GM18868 (cell line): Measurements from ENCODE around the gene TCP11L2.
"Not testable (repeated sequence)": the region's sequence is repeated elsewhere in the genome, so short reads cannot be mapped to it uniquely, and the experiment has no call there.

Experiments used
- ATAC-seq: cut with Tn5 transposase; IDR thresholded peaks from one replicate; pipeline ENCODE4 v1.9.1; 2021; ENCODE audit warnings: mild to moderate bottlenecking, moderate library complexity; ENCODE audit not compliant: unreplicated experiment

The TCP11L2 gene

DNA sequence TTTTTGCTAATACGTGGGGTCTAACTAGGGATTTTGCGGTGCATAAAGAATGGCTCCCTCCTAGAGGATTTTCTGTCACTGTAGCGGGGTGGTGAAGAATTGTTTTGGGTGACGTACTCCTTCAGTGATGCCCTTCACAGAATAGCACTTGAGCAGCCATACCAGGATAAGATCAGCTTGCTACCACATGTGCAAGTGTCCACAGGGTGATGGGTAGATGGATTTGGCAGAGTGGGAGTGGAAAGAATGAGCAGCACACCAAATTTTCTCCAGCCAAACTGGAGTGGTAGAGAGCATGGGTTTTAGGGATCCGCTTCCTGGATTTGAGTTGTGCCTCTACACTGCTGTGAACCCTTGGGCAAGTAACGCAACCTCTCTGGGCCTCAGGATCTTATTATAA is 2.3 kb downstream of the TCP11L2 start:
- ATAC-seq: no peak

DNA sequence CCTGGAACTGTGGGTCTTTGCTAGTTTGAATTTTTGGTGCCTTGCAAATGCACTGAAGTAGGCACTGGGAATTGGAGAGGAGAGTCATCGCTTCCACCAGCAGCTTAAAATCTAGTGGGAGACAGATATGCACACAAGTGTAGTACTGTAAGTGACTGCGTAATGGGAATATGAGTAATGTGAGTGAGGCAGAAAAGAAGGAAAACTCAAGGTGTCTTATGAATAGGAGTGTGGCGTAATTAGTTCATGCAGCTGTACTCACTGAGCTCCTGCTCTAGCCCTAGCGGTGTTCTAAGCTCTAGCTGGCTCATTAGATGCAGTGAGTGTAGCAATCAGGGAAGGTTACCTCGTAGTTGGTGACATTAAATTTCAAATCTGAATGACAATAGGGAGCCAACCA is 2.8 kb downstream of the TCP11L2 start:
- no peak for ATAC-seq

DNA sequence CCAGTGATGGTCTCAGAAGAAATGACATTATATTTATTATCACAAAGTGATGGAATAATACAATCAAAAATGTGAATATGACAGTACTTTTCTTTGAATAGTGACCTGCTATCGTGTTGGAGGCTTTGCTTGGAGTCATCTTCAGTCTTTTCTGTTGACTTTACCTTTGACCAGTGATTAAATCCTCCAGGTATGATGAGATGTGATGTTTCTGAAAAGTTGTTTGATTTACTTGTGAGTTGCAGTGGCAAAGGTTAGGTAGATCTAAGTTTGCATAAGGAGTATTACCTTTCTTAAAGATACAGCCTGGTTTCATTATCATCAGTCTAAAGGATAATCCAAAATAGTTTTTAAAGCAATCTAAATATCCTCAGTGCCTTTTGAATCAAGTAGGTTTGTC is 4.6 kb downstream of the TCP11L2 start:
- ATAC-seq: no peak

DNA sequence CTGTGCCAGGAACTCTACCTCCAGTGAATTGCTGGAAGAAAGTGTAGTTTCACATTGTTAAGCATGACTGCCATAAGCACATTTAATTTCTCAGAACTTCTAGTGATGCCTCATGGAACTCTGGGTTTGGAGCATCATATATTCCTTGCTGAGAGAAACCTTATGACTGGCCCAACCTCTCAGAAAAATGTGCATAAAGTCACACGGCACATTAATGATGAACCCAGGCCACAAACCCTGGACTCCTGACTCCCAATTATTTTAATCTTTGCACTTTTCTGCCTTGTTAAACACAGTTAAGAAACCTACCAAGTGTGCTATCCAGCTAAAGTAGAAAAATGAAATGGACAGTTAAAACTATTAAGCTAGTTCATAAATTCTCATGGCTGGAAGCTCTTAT is 5.6 kb downstream of the TCP11L2 start:
- no peak for ATAC-seq

DNA sequence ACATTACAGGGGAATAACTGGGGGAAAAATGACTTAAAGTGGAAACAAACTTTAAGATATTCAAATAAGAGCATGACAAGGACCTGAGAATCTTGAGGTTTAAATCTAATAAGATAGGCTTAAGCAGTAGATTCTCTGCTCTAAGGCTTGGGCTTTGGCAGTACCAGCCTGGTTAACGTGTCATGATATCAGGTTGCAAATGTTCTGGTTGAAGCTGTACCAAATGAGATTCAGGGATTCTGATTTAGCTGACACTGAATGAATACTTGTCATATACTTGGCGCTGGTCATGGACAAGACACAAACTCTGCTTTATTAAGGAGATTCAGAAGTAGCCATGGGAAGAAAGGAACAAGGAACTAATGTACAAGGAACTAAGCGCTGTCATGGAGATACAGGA is 6.1 kb downstream of the TCP11L2 start:
- ATAC-seq: no peak

DNA sequence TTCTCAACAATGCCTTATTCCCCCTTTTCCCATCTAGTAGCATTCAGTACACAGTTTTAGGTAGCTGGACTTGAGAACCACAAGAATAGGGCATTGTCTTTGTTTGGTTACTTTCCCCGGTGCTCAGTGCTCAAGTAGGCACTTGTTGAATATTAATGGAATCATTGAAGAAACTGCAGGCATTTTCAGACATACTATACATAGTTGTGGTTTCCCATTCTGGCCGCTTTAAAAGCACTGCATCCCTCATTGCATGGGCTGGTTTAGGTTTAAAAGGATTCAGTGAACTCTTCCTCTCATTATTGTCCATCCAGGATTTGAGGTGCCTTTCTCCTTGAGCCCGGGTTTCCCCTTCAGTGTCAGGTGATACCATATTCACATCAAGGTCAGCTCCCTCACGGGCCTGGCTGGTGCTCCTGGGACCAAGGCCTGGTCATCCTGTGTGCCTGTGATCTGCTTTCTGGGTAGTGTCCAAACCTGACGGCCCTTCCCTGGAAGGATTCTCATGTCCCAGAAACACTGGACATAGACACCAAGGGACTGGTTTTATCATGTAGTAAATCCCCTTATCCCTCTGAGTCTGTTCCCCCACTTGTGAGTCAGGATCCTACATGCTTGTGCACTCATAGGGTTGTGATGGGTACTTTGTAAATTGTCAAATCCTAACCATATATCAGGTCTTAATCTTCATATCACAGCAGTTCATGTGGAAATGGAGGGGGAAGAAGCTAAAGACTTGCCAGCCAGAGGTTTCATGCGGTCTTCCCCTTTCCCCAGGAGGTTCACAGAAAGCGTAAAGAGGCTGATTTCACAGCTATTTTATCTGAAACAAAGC is 7.4 kb downstream of the TCP11L2 start:
- ATAC-seq: no peak

DNA sequence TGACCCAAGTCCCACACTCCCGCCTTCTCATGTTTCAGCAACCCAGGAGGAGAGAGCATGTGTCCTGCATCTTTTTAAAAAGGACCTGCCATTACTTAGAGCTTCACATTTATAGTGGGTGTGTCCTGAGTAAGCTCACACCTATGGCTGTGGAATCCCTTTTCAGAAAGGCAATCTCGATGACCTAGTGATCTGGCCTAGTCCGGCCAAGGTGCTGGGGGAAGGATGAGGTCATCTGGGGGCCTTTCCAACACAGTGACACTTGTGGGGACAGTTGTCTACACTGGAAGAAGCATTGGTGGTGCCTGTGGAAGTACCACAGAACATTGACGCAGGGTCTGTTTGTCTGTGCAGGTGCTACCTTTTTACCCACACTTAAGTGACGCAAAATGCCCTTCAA is 8.2 kb downstream of the TCP11L2 start:
- no peak for ATAC-seq

DNA sequence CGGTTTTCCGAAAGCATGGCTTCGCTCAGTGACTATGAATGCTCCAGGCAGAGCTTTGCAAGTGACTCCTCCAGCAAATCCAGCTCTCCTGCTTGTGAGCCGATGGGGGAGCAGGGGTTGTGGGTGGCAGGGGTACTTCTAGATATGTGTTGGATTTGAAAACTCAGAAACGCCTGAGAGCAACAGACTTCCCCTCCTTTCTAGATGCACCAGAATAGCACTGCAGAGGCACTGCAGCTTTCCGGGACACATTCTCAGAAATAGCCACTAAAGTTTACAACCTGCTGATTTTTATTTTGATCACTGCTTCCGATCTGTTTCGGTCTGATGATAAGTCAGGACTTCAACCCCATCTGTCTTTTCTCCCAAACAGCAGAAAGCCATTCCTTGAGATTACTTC is 8.6 kb downstream of the TCP11L2 start:
- no peak for ATAC-seq

DNA sequence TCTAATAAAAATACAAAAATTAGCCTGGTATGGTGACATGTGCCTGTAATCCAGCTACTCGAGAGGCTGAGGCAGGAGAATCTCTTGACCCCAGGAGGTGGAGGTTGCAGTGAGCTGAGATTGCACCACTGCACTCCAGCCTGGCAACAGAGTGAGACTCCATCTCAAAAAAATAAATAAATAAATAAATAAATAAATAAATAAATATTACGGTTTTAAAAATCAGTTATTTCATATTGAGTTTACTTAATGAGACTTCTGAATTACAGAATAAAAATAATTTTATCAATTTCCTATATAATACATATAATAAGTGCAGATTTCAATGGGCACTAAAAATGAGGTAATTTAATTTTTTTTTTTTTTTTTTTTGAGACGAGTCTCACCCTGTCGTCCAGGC is 10.9 kb downstream of the TCP11L2 start:
- not testable (repeated sequence) for ATAC-seq

DNA sequence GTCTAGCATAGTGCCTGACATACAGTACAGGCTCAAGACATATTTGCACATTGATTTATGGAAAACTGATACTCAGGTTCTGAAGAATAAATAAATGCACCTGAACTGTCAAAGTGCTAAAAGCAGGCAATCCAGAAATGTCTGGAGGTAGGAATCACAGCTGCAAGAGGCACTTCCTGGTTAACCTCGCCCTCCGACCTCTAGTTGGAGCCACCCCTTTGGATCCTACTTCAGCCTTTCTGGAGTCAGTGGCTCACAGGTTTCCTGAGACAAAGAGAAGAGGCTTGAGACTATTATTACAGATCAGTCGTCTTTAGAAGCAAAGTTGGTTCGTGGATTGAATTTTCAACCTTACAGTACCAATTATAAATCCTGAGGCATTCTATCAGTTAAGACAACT is 13.0 kb downstream of the TCP11L2 start:
- no peak for ATAC-seq

DNA sequence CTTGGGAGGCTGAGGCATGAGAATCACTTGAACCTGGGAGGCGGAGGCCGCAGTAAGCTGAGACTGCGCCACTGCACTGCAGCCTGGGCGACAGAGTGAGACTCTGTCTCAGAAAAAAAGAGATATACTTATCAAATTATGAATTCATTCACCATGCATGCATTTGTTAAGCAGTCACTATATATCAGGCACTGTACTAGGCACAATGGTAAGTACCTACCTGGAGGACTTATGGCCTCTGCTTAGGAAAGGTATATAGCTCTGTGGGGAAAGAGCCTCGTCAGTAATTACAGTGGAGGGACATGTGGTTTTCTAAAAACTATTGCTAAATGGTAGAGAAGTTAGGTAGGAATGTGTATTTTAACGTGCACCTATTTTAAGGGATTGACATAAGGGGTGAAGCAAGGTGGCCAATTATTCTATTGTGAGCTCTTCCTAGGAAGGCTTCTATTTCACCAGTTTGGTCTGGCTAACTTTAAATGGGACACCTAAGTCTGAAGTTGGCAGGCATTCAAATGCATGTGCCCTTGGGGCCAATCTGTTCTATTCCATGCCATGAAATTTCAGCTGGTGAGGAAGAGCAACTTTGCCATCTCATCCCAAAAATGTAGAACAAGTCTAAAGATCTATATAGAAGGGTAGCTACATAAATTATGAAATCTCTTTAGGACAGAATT is 15.0 kb downstream of the TCP11L2 start:
- no peak for ATAC-seq

DNA sequence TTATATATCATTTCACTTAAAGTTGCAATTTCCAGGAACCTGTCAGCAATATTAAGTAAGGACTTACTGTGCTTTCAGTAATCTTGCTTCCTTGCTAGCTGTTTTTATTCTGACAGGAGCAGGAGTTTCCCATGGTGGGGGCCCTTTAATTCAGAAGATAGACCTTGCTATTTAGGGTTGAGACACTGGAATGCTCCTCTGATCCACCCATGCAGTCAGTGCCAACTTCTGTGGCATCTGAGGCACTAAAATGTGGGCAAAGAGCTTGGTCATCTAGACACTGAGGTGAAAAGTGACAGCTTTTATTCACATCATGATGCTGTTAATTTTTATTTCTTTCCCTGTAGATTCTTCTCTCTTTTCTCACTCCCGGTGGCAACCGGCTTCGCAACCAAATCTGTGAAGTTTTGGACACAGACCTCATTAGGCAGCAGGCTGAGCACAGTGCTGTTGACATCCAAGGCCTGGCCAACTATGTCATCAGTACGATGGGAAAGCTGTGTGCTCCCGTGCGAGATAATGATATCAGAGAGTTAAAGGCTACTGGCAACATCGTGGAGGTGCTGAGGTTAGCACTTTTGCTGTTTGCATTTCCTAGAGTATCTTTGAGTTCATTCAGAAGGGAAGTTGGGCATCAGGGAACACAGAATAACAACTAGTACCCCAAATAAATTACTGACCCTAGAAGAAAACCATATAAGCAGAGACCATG is 18.8 kb downstream of the TCP11L2 start:
- ATAC-seq: no peak

DNA sequence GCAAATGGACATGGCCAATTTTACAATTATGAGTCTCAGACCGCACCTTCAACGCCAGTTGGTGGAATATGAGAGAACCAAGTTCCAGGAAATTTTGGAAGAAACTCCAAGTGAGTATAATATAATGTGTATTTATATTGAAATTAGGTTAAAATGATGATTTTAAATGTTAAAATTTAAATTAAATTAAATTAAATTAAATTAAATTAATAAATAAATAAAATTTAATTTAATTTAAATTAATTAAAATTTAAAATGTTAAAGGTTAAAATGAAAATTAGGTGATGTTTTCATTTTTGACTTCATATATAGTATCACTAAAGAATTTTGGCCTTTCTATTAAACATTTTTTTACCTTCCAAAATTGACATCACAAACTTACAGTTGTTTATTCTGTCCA is 21.0 kb downstream of the TCP11L2 start:
- ATAC-seq: no peak

DNA sequence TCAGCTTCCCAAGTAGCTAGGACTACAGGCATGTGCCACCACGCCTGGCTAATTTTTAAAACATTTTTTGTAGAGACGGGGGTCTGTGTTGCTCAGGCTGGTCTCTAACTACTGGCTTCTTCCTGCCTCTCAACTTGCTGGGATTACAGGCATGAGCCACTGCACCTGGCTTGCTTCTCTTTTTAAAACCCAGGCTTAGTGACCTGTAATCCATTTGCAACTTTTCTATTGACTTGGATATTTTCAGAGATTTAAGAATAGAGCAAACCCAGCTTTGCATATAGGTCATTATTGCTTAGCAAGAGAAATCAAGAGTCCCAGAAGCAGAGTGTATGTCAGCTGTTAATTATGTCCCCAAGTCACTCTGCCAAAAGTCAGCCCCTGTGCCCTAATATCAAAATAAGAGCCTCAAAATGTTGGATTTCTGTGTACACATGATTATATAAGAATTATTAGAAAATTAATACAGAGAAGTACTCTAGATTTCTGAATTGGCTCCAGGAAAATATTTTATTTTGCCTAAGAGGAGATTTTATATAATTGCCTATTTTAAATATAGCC is 24.9 kb downstream of the TCP11L2 start:
- no peak for ATAC-seq

DNA sequence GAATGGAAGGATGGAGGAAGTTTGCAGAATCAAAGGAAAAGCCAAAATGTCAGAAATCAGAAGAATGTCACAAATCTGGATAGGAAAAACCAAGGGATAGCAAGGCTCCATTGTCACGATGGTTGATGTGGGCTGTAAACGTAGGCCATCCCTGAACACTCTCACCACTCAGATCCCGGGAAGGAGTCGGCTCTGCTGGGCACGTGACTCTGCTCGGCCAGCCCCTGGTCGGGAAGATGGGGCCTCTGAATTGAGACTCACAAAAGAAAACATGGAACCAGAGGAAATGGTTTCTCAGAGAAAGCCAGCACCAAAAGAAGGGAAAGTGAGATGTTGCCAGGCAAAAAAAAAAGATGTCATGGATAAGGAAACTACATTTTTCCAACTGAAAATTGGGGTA is 26.2 kb downstream of the TCP11L2 start:
- ATAC-seq: no peak

DNA sequence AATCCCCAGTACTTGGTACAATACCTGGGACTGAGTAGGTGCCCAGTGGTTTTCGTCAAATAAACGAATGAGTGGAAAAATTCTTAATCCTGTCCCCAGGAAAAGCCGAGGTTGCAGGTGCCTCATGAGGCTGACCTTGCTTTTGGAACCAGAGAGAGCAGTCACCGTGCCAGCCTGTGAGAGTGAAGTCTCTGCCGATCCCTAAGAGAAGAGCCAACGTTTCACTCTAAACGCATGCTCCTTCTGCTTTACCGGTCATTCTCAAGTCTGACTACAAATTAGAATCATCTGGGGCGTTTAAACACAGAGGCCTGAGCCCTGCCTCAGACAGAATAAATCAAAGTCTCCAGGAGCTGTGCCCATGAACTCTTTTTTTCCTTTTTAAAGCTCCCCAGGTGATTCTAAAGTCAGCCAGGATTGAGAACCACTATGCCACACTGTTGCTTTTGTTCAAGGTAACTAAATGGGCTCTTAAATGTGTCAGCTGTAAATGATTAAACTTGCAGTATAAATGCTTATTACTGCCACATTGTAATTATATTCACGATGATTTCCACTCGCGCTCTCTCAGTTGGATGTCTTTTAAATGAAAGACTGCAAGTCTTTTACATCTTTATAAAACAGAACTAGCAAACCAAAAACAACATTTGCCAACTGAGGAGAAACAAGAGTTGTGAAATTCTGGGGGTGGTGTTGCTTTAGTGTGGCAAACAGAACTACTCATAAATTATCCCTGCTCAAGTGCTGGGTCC is 26.9 kb downstream of the TCP11L2 start:
- no peak for ATAC-seq

DNA sequence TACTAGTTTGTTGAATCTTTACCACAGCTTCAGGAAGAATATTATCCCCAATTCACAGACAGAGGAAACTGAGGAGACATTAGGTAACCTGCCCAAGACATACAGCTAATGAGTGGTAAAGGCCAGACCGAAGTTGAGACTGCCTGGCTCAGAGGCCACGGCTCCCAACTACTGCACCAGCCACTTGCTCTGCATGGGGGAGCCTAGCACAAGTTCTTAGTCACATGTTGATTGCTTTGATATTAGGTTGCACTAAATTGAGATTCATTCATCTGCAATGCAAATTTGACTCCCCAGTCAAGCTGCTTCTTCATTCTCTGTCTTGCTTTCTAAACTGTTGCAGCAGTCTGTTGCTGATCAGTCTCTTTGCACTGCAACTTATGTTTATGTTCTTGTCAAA is 29.1 kb downstream of the TCP11L2 start:
- ATAC-seq: no peak

DNA sequence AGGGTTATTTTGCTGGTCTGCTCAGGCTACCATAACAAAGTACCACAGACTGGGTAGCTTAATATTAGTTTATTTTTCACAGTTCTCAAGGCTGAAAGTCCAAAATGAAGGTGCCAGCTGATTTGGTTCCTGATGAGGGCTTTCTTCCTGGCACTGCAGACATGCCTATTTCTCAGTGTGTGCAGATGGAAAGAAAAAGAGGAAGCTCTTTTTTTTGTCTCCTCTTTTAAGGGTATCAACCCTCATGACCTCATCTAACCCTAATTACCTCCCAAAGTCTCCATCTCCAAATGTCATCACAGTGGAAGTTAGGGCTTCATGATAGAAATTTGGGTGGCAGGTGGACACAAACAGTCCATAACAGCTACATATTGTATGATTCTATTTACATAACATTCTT is 30.0 kb downstream of the TCP11L2 start:
- no peak for ATAC-seq

DNA sequence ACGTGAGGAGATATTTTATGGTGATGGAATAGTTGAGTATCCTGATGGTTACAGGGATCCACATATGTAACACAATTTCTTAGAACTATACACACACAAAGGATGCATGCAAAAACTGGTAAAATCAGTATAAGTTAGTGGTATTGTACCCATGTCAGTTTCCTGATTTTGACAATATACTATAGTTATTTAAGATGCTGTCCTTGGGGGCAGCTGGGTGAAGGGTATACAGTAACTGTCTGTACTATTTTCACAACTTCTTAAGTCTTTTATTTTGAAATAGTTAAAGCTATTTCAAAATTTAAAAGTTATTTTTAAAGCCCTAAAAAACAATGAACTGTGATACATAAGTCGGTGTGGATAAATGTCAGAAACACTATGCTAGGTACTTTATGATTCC is 30.5 kb downstream of the TCP11L2 start:
- no peak for ATAC-seq

DNA sequence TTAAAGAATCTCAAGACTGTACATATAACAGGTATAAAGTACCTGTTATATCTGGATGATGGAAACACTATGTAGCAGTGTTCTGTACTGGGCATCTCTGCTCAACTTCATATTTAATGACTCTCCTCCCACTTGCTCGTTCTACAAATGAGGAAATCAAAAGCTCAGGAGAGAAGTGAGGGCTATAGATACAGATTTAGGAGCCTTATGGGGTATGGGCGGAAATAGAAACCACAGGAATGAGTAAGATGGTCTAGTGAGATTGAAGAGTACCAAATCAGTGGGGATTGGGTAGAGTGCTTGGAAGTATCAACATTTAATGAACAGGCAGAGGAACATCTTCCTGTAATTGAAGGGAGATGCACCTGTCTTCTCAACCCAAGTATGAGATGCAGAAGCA is 31.2 kb downstream of the TCP11L2 start:
- ATAC-seq: no peak
